ENCODE measurements around the gene RUNX1.

Gene RUNX1

DNA sequence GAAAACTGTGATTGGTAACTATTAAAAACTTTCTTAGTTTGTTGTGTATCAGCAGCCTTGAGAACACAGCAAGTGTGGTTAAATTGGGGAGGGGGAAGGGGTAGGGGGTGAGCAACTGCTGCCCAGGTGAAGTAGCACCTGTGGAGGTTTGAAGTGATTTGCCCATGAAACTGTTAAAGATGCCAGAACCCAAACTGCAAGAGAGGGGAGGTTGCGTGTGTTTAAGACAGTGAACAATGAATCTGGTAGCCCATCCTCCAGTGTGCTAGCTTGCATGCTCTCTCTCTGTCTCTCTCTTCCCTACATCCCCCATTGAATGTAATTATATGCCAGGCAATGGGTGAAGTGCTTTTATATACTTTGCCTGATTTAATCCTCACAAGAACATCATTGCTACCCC, 154.7 kb downstream of the RUNX1 start:
- Histone ChIP-seq H3K9ac (no peak overlapping the region), H3K4me3 (ENCODE audit: low read depth, low read length) (no peak overlapping the region), H3K27me3 (ENCODE audit: control insufficient read depth, insufficient read depth, low read length) (no peaks in the 10 kb centered on the region), H3K9me3 (ENCODE audit: control insufficient read depth, low read length) (peaks cover 2% of the 10 kb centered on the region), H3K79me2 (no peaks in the 10 kb centered on the region), H3K4me2 (ENCODE audit: low read length) (no peak overlapping the region), H2AFZ (no peak overlapping the region), H3K4me1 (no peaks in the 10 kb centered on the region), H3K27ac (no peak overlapping the region), H3K36me3 (ENCODE audit: control insufficient read depth, insufficient read depth, low read length) (no peaks in the 10 kb centered on the region)
- TF ChIP-seq, protein P1, sequence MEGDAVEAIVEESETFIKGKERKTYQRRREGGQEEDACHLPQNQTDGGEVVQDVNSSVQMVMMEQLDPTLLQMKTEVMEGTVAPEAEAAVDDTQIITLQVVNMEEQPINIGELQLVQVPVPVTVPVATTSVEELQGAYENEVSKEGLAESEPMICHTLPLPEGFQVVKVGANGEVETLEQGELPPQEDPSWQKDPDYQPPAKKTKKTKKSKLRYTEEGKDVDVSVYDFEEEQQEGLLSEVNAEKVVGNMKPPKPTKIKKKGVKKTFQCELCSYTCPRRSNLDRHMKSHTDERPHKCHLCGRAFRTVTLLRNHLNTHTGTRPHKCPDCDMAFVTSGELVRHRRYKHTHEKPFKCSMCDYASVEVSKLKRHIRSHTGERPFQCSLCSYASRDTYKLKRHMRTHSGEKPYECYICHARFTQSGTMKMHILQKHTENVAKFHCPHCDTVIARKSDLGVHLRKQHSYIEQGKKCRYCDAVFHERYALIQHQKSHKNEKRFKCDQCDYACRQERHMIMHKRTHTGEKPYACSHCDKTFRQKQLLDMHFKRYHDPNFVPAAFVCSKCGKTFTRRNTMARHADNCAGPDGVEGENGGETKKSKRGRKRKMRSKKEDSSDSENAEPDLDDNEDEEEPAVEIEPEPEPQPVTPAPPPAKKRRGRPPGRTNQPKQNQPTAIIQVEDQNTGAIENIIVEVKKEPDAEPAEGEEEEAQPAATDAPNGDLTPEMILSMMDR (IDR thresholded peaks at IDR 0.05) = no peak

DNA sequence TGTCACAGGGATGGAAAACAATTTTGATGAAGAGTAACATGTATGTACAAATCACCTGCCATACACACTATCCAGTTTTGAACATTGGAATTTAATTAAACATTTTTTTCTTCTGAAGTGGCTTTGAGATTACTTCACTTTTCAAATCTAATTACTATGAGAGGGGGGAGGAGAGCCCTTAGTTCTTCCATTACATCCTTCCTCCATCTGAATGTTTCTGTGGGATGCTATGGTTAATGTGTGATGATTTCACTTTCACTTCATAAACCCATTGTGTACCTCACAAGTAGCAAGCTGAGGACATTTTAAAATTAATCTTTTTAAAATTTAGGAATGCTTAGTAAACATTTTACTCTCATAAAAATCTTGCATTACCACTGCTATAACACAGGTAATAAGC, 156.9 kb downstream of the RUNX1 start:
- Histone ChIP-seq H3K9ac (no peak overlapping the region), H3K4me1 (no peaks in the 10 kb centered on the region), H3K9me3 (ENCODE audit: control insufficient read depth, low read length) (peaks cover 2% of the 10 kb centered on the region), H3K4me3 (ENCODE audit: low read depth, low read length) (no peak overlapping the region), H2AFZ (no peak overlapping the region), H3K36me3 (ENCODE audit: control insufficient read depth, insufficient read depth, low read length) (no peaks in the 10 kb centered on the region), H3K4me2 (ENCODE audit: low read length) (no peak overlapping the region), H3K79me2 (no peaks in the 10 kb centered on the region), H3K27me3 (ENCODE audit: control insufficient read depth, insufficient read depth, low read length) (no peaks in the 10 kb centered on the region), H3K27ac (no peak overlapping the region)
- TF ChIP-seq, protein P1 (IDR thresholded peaks at IDR 0.05) = no peak

DNA sequence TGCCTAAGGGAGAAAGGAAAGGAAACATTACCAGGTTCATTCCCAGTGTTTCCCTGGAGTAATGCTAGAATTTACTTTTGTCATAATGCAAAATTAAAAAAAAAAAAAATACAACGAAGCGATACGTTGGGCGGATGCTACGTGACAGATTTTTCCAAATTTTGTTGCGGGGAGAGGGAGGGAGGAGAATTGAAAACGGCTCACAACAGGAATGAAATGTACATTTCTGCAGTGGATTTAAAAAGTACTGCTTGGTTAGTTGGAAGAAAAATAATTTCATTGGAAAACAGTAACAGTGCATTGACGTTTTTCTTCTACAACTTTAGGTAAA, 157.5 kb downstream of the RUNX1 start:
- peaks cover 4% of the 10 kb centered on the region for H3K27me3 ChIP-seq (ENCODE audit: control insufficient read depth, insufficient read depth, low read length)
- no peaks in the 10 kb centered on the region for H3K9me3 ChIP-seq (ENCODE audit: control insufficient read depth, low read length)
- H3K27ac ChIP-seq = no peak overlapping the region
- H3K9ac ChIP-seq = no peak overlapping the region
- no peaks in the 10 kb centered on the region for H3K79me2 ChIP-seq
- no peaks in the 10 kb centered on the region for H3K36me3 ChIP-seq (ENCODE audit: control insufficient read depth, insufficient read depth, low read length)
- no peaks in the 10 kb centered on the region for H3K4me1 ChIP-seq
- H3K4me2 ChIP-seq (ENCODE audit: low read length) = no peak overlapping the region
- H2AFZ ChIP-seq = no peak overlapping the region
- H3K4me3 ChIP-seq (ENCODE audit: low read depth, low read length) = no peak overlapping the region
- TF ChIP-seq, protein P1 (IDR thresholded peaks at IDR 0.05) = no peak

DNA sequence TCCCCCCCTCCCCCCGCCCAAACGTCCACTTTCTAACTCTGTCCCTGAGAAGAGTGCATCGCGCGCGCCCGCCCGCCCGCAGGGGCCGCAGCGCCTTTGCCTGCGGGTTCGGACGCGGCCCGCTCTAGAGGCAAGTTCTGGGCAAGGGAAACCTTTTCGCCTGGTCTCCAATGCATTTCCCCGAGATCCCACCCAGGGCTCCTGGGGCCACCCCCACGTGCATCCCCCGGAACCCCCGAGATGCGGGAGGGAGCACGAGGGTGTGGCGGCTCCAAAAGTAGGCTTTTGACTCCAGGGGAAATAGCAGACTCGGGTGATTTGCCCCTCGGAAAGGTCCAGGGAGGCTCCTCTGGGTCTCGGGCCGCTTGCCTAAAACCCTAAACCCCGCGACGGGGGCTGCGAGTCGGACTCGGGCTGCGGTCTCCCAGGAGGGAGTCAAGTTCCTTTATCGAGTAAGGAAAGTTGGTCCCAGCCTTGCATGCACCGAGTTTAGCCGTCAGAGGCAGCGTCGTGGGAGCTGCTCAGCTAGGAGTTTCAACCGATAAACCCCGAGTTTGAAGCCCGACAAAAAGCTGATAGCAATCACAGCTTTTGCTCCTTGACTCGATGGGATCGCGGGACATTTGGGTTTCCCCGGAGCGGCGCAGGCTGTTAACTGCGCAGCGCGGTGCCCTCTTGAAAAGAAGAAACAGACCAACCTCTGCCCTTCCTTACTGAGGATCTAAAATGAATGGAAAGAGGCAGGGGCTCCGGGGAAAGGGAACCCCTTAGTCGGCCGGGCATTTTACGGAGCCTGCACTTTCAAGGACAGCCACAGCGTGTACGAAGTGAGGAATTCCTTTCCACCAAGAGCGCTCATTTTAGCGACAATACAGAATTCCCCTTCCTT, 158.1 kb downstream of the RUNX1 start:
- H3K9me3 ChIP-seq (ENCODE audit: control insufficient read depth, low read length) = no peaks in the 10 kb centered on the region
- H3K4me1 ChIP-seq = no peaks in the 10 kb centered on the region
- no peaks in the 10 kb centered on the region for H3K79me2 ChIP-seq
- H3K4me3 ChIP-seq (ENCODE audit: low read depth, low read length) = no peak overlapping the region
- peak overlapping the region; percentile 28 for H2AFZ ChIP-seq
- no peak overlapping the region for H3K9ac ChIP-seq
- no peak overlapping the region for H3K4me2 ChIP-seq (ENCODE audit: low read length)
- TF ChIP-seq, protein P1 (IDR thresholded peaks at IDR 0.05) = no peak
- peaks cover 10% of the 10 kb centered on the region for H3K27me3 ChIP-seq (ENCODE audit: control insufficient read depth, insufficient read depth, low read length)
- H3K36me3 ChIP-seq (ENCODE audit: control insufficient read depth, insufficient read depth, low read length) = no peaks in the 10 kb centered on the region
- H3K27ac ChIP-seq = peak overlapping the region; percentile 36

DNA sequence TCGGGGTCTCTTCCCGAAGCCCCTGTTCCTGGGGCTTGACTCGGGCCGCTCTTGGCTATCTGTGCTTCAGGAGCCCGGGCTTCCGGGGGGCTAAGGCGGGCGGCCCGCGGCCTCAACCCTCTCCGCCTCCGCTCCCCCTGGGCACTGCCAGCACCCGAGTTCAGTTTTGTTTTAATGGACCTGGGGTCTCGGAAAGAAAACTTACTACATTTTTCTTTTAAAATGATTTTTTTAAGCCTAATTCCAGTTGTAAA, 158.7 kb downstream of the RUNX1 start:
- Histone ChIP-seq H3K27me3 (ENCODE audit: control insufficient read depth, insufficient read depth, low read length) (peaks cover 15% of the 10 kb centered on the region), H3K4me2 (ENCODE audit: low read length) (peak overlapping the region; percentile 22), H3K4me3 (ENCODE audit: low read depth, low read length) (no peak overlapping the region), H3K36me3 (ENCODE audit: control insufficient read depth, insufficient read depth, low read length) (no peaks in the 10 kb centered on the region), H3K9me3 (ENCODE audit: control insufficient read depth, low read length) (no peaks in the 10 kb centered on the region), H3K27ac (peak overlapping the region; percentile 36), H3K9ac (no peak overlapping the region), H3K79me2 (no peaks in the 10 kb centered on the region), H2AFZ (no peak overlapping the region), H3K4me1 (no peaks in the 10 kb centered on the region)
- TF ChIP-seq, protein P1 (IDR thresholded peaks at IDR 0.05) = no peak
